HEK293 (cell line): ENCODE data around the gene INO80.

ENCODE experiments used
- SP7 ChIP-seq: fragments of 450-650 bp; formaldehyde crosslinking; IDR thresholded peaks from 2 replicates; pipeline ENCODE4 v1.5.1; 2016; ENCODE audit warnings: missing biosample characterization, missing genetic modification characterization
- TF ChIP-seq, protein P1 (sequence below): fragments of 450-650 bp; formaldehyde crosslinking; IDR thresholded peaks from 2 replicates; pipeline ENCODE4 v1.5.1; 2016; ENCODE audit warnings: missing biosample characterization, missing genetic modification characterization, low read depth
- TF ChIP-seq, protein P2 (sequence below): fragments of 450-650 bp; formaldehyde crosslinking; IDR thresholded peaks from 2 replicates; pipeline ENCODE4 v1.5.1; 2016; ENCODE audit warnings: missing biosample characterization, missing genetic modification characterization

DNA sequence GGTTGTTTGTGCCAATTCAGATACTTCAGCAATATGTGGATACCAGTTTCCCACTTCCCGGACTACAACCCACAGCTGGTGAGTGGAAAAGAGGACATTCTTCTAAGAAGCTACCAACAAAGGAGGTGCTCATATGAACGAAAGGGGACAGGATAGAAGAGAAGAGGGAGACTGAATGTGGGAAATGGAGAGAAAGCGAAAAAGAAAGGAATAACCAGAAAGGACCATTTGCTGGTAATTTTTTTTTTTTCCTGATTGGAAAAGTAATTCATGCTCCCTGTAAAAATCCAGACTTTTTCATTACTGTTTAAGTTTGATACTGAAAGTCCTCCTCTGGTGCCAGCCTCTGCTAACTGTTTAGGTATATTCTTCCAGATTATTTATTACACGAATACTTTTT lies 164.3 kb downstream of the INO80 start:
- TF ChIP-seq, protein P1, sequence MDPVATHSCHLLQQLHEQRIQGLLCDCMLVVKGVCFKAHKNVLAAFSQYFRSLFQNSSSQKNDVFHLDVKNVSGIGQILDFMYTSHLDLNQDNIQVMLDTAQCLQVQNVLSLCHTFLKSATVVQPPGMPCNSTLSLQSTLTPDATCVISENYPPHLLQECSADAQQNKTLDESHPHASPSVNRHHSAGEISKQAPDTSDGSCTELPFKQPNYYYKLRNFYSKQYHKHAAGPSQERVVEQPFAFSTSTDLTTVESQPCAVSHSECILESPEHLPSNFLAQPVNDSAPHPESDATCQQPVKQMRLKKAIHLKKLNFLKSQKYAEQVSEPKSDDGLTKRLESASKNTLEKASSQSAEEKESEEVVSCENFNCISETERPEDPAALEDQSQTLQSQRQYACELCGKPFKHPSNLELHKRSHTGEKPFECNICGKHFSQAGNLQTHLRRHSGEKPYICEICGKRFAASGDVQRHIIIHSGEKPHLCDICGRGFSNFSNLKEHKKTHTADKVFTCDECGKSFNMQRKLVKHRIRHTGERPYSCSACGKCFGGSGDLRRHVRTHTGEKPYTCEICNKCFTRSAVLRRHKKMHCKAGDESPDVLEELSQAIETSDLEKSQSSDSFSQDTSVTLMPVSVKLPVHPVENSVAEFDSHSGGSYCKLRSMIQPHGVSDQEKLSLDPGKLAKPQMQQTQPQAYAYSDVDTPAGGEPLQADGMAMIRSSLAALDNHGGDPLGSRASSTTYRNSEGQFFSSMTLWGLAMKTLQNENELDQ (tag by site-specific recombination) = no peak
- TF ChIP-seq SP7 = no peak
- TF ChIP-seq, protein P2, sequence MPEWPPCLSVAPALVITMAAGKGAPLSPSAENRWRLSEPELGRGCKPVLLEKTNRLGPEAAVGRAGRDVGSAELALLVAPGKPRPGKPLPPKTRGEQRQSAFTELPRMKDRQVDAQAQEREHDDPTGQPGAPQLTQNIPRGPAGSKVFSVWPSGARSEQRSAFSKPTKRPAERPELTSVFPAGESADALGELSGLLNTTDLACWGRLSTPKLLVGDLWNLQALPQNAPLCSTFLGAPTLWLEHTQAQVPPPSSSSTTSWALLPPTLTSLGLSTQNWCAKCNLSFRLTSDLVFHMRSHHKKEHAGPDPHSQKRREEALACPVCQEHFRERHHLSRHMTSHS (tag by site-specific recombination) = no peak
